KOPT-K1 (cell line): ENCODE data around the gene HOXA7.

Experiments
- H3K27ac ChIP-seq: fragments of 200-600 bp; sonication (generic); 2 replicates; pipeline ENCODE4 v1.5.1; 2016; ENCODE audit warnings: antibody characterized with exemption, mild to moderate bottlenecking, low read depth, low read length; ENCODE audit not compliant: poor library complexity, severe bottlenecking
- H3K36me3 ChIP-seq: fragments of 200-600 bp; sonication (generic); 2 replicates; pipeline ENCODE4 v1.5.1; 2017; ENCODE audit warnings: antibody characterized with exemption, mild to moderate bottlenecking, low read length, moderate library complexity; ENCODE audit not compliant: insufficient read depth
- H3K9me3 ChIP-seq: fragments of 200-600 bp; sonication (generic); 2 replicates; pipeline ENCODE4 v1.5.1; 2017; ENCODE audit warnings: antibody characterized with exemption, low read length, mild to moderate bottlenecking; ENCODE audit not compliant: insufficient read depth, poor library complexity, severe bottlenecking

The HOXA7 gene

DNA sequence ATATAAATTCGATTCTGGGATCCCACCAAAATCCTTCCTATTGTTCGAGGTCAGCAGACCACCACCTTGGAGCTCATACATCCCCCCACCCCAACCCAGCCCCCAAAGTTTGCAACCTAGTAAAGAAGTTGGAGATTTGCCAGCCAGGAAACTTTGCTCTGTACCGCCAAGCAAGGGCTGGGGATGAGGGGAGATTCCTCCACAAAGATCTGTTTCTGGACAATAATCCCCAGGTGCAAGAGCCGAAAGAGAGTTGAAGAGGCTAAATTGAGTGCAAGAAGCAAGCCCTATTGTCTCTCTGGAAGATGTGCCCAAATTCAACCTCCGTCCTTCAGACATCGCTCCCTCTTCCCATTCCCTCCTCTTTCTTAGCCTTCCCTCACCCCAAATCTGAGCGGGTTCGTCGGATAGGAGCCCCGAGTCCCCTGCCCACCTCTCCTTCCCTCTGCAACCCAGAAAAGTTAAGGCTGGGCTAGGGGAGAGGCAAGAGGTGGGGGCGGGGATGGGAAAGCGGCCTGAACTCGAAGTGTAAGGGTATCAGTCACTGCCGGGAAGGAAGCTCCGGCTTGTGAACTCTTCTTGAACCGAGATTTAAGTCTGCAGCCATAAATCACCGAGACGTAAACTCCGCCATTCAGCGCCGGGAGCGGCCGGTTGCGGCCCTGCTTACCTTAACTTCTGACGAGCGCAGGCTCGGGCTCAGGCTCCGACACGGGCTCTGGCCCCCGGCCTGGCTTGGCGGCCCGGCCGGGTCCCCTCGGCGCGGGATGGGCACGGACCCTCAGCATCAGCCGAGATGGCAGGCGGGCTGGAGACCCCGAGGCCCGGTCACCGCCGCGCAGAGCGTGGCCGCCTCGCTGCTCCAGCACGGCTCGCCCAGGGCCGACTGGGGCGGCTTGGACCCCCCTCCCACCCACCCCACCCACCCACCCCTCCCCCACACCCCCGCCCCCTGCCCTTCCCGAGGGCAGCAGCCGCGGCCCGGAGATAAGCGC, 43.2 kb downstream of the HOXA7 start:
- H3K36me3 ChIP-seq, result no peaks in the 10 kb centered on the region
- H3K27ac ChIP-seq, result no peak overlapping the region
- no peaks in the 10 kb centered on the region for H3K9me3 ChIP-seq

DNA sequence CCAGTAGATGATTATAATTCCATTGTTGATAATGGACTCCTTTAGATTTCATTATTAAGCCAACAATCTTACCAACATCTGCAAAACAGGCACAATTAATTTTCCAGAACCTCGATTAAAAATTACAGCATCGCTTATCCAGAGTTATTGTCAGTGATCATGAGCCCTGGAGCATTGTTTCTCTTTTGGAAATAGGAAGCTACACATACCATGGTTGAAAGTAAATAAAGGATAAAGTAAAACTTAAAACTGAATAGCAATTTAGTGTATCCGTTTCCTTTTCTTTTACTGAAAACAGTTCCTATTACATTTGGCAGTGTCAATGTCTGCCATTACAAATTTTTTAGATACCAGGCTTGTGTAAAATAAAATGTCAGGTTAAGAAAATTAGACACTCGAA, 44.1 kb downstream of the HOXA7 start:
- Histone ChIP-seq H3K36me3 (no peaks in the 10 kb centered on the region), H3K27ac (no peak overlapping the region), H3K9me3 (no peaks in the 10 kb centered on the region)

DNA sequence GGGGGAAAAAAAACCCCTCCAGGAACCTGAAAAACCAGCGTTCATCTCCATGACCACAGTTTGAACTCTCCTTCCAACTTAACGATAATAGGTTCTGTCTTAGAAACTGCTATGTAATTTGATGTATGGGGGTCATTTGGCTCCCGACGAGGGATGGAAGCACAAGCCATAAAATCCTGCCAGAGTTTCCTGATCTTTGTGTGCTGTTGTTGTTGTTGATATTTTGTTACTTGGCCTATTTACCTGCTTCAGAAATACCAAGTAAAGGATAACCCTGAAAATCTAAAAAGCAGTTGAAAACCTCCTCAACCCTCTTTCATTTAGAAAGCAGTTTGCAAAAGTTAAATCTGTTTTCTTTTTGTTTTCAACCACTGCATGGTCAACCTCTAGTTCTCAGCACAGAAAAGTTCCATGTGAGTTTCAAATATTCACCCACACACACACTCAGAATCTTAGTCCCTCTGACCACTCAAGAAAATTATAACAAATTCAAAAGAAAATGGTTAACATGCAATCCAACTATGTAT, 44.7 kb downstream of the HOXA7 start:
- Histone ChIP-seq H3K36me3 (no peaks in the 10 kb centered on the region), H3K27ac (no peak overlapping the region)

DNA sequence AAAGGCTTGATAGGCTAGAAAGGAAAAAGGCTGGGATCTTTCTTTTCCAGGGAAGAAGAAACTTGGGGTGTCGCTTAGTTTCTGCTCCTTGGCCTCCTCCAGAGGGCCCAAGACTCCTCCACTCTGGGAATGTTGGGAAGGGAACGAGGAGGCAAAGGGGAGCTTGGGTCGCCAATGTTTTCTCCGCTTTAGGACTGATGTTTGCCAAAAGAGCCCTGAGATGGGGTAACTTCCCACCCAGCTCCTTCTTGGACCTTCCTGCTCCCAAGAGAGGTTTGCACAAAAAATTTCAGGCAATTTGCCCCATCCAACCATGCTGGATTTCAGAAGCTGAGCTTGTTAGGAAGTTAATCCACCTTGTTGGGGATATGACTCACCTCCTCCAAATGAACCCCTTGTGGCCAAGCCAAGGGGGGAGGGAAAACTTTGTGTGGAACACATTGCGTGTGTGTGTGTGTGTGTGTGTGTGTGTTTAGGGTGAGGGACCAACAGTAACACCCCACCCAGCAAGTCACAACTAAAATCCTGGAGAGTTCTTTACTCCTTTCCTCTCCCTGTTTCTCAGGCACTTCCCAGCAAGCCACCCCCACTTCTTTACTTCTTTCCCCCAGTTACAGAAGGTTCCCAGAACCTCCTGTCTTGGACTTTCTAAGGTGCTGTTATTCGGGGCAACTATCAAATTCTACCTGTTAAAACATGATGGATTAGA, 45.3 kb downstream of the HOXA7 start:
- no peaks in the 10 kb centered on the region for H3K9me3 ChIP-seq
- H3K27ac ChIP-seq, result no peak overlapping the region
- H3K36me3 ChIP-seq, result no peaks in the 10 kb centered on the region

More for the DNA sequence above, 44.7 kb downstream of the HOXA7 start:
- H3K9me3 ChIP-seq, result no peaks in the 10 kb centered on the region

DNA sequence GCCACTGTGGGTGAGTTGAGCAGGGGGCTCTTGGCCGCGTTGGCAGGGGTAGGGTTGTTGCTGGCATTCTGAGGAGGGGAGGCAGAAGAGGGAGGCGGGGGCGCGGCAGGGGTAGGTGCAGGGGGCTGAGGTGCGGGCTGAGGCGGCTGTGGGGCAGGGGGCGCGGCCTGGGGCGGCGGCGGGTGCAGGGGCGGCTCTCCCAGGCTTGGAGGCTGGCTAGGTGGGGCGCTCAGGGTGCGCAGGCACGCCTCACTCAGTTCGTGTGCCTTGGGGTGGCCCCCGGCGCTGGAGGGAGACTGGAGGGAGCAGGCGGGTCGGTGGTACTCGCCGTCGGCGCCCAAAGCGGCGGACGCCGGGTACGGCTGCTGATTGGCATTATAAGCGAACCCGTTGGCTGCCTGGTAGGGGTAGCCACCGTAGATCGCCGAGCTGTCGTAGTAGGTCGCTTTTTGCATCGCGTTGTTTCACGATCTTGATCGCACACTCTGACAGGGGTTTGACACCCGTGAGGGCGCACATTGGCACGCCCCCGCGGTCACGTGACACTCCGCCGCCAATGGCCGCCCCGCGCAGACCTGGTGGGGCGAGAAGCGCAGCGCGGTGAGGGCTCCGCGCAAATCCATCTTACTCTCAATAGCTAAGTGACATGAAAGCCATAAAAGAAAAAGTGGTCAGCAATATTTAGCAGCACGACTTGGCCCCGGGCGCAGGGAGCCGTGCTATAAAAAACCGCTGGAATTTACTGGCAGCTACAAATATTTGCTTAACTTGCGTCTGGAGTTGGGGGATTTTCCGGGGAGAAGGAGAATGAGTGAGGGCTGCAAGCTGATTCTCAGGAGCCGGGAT, 46.1 kb downstream of the HOXA7 start:
- Histone ChIP-seq H3K36me3 (no peaks in the 10 kb centered on the region), H3K9me3 (no peaks in the 10 kb centered on the region), H3K27ac (no peak overlapping the region)

DNA sequence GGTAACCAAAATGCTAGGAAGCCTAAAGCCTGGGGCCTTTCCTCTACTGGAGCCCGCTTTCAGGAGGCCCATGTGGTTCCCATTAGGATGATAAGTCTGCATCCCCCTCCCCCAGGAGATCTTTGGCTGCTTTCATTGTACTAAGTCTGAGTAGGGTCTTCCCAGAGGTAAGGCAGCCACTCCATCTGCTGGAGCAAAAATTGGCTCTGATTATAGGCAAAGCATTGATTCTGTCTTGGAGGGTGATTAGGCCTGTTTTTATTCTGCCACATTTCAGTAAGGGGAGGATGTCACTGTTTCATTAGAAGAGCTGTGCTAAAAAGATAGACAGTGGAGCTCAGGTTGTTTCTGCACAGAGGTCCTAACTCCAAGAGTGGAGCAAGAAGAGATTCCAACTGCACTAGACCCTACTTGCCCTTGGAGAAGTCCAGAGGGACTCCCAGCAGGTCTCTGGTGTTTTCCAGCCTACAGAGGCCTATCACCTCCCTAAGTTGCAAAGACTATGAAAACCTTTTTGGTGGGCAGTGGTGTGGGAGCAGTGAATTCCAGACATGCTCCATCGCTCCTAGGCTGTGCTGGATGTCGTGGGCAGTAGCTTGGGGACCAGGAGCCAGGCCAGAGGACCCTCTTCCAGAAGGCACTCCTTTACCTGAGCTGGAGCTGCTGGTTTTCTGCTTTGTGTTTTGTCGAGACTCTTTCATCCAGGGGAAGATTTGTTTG, 46.8 kb downstream of the HOXA7 start:
- Histone ChIP-seq H3K9me3 (no peaks in the 10 kb centered on the region), H3K27ac (no peak overlapping the region), H3K36me3 (no peaks in the 10 kb centered on the region)

DNA sequence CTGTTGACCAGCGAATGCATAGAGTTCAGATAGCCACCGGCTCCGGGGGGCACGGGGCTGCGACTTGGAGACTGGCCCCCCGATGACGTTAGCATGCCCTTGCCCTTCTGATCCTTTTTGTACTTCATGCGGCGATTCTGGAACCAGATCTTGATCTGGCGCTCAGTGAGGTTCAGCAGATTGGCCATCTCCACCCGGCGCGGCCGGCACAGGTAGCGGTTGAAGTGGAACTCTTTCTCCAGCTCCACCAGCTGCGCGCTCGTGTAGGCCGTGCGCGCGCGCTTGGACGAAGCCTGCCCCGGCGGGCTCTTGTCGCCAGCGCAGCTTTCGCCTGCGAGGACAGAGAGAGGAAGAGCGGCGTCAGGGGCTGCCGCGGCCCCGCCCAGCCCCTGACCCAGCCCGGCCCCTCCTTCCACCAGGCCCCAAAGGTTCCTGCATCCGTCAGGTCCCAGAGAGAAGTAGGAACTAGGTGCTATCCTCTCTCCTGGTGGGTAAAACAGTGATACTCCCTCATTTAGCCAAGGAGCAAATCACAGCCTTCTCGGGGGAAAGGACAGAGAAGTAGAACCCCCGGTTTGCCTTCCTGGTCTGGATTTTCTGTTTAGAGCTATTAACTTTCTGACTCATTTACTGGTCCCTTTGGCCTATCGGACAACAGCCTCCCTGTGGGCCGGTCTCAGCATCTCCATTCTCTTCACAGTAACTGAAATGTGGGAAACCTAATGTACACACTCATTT, 47.9 kb downstream of the HOXA7 start:
- Histone ChIP-seq H3K27ac (no peak overlapping the region), H3K36me3 (no peaks in the 10 kb centered on the region), H3K9me3 (no peaks in the 10 kb centered on the region)

DNA sequence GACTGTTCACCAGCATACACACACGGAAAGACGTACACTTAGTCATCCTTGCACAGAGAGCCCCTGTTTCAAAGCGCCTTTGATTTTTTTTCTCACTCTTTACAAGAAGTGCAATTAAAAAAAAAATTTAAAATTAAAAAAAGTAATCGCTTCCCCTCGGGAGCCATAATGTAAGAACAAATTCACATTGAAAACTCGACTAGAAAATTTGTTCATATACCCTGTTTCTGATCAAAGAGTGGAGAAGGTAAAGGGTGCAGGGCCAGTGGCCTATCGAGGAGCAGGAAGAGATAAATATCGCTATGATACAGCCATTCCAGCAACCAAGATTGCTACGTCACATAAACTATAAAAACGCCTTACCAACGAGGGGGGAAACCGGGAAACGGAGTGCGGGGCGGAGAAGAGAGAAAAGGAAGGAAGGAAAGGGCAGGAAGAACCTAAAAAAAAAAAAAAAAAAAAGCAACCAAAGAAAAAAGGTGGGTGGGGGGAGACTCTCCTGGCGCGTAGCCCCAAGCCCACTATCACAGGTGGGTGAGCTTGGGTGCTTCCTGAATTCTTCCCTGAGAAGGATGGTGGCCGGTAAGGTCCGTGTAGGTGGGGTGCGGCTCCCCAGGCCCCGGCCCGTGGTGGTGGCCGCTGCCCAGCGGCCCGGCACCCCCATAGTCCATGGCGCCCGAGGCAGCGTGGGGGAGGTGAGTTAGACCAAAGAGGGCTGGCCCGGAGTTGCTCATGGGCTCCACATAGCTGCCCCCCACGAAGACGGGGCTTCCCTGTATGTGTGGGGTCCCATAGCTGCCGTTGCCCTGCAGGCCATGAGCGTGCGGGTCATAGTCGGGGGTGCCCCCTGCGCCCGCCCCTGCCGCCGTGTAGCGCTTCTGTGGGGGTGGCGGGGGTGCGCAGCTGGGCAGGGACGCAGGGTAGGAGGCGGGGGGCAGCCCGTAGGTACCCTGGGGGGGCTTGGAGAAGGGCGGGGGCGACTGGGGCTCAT, 48.8 kb downstream of the HOXA7 start:
- H3K36me3 ChIP-seq, result no peaks in the 10 kb centered on the region
- no peak overlapping the region for H3K27ac ChIP-seq
- peaks cover 4% of the 10 kb centered on the region for H3K9me3 ChIP-seq

DNA sequence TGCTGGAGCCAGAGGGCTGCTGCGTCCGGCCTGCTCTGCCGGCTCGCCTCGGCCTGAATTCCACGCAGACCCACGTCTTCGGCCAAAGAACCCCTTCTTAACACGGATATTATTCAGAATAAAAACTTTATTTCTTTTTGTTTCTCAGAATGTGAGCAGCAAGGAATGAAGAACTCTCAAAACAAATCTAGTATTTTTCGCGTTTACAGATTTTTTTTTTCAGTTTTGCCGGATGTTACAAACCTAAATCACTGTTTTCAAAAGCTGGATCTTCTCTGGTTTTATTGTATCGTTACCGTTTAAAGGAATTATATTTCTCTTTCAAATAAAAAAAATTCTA, 49.6 kb downstream of the HOXA7 start:
- Histone ChIP-seq H3K27ac (no peak overlapping the region), H3K9me3 (peaks cover 4% of the 10 kb centered on the region), H3K36me3 (no peaks in the 10 kb centered on the region)

DNA sequence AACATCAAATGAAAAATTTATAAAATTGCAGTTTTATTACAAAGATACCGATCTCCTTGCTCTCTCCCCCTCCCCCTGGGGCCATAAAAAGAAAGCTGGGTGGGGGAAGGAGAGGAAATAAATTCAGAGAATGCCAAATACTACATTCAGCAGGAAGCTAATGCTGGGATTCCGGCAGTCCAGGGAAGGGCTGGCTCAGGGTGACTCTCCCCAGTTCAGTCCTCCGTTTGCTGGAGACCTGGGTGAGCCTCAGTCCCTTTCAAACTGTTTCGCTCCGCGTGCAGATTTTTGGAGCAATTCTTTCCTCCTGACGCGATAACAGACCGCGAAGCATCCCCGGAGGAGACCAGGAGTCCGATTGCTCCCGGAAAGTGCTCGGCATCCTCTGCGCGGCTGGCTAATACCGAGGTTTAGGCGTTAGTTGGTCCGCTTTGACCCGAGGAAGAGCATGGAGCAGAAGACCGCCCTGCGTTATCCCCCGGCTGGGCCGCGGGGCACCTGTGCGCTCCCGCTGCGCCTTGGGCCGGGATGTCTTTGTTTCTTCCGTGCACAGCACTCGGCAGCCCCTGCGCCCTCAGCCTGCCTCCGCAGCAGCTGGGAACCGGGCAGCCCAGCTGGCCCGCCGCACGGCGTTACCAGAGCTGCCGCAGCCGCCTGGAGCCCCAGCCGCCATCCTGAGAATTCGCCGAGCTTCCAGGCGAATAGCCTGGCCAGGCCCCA, 50.1 kb downstream of the HOXA7 start:
- Histone ChIP-seq H3K9me3 (peaks cover 4% of the 10 kb centered on the region), H3K27ac (no peak overlapping the region), H3K36me3 (no peaks in the 10 kb centered on the region)

DNA sequence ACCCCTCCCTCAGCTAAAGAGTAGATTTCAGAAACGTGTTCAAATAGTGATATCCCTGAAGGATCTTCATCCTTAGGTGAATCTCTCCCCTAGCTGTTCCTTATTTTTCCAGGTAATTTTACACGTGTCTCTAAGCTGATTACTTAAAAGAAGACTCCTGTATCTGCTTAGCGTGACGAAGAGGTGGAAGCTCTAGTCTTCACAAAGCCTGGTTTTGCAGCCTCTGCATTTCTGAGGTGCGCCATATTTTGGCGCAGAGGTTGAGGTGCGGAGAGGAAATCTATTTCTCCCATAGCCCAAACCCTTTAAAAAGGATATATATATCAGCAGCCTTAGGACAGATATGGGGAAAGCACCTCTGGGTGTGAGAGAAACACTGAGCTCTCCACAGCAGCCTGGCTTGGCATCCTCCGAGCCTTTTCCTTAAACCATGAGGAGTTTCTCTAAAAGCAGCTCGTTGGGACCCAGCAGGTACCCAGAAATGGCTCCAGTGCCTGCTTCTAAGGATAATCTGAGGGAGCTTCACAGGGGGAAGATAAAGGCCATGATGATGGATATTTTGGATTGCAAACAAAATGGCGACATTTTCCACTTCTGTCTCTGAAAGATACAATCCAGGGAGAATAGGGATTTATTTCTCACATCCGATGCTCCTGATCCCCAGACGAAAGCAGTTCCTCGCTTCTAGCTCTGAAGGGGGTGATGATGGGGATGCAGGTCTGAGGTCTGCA, 51.0 kb downstream of the HOXA7 start:
- no peaks in the 10 kb centered on the region for H3K36me3 ChIP-seq
- no peak overlapping the region for H3K27ac ChIP-seq
- H3K9me3 ChIP-seq, result peaks cover 4% of the 10 kb centered on the region
